SK-N-MC (cell line): ENCODE data around the gene ZFP92.

ENCODE experiments used
- EZH2 ChIP-seq: fragments of 200-600 bp; sonication (generic); IDR thresholded peaks from one replicate; pipeline ENCODE4 v1.6.1; 2017; ENCODE audit warnings: antibody characterized with exemption
- POLR2AphosphoS5 ChIP-seq: IDR thresholded peaks from 2 replicates; pipeline ENCODE4 v1.6.1; 2012; ENCODE audit warnings: mild to moderate bottlenecking, low read depth, low read length, borderline replicate concordance

DNA sequence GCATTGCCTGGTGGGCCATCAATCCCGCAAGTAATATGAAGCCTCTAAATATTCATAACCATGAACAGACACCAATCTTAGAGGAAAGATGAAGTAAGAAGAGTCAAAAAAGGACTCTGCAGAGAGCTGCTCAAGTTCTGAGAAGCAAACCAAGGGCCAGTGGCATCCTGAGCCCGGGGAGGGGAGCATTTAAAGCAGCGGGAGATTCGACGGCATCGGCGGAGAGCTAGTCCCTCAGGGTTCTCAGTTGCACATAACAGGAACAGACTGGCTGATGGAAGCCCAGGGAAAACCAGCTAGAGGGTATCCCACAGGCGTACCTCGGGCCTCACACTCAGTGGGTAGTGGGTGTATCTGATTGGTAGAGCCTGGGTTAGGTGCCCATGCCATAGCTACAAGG, 5.3 kb upstream of the ZFP92 start:
- no peak for TF ChIP-seq EZH2
- no peak for TF ChIP-seq POLR2AphosphoS5
